ENCODE measurements around the gene NOL11. TPM values are rescaled to one million over a fixed set of nuclear protein-coding genes. Genes with fewer than 3 reads are reported as not detected.

Gene NOL11
- total and polyA plus RNA-seq, 2 donors (not counting 3 experiments of a cell fraction or from before 2014, with no cell fraction given), result 17.7 to 52.6 TPM

DNA sequence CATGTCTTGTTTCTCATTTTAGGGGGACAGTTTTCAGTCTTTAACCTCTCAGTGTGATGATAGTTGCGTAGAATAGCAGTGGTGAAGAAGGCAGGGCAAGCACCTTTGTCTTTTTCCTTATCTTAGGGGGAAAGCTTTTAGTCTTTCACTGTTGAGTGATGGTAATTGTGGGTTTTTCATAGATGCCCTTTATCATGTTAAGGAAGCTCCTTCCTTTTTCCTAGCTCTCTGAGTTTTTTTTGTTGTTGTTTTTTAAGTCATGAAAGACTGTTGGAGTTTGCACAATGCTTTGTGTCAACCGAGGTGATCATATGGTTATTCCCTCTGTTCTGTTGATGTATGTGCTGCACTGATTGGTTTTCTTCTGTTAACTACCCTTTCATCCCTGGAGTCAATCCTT lies 15.7 kb downstream of the NOL11 start:
- intact Hi-C loops (cut with micrococcal nuclease), result no loop called here
- no peak for FAIRE-seq

More for the DNA sequence above, 15.7 kb downstream of the NOL11 start:
- CTCF ChIA-PET, result interaction anchor here (0.6 to 1.8 kb wide), 3 partner anchors 10 to 236 kb away, joined by 3 to 5 read pairs (median 4); no protein-coding TSS in a partner anchor
- Histone ChIP-seq H3K27ac (ENCODE audit: insufficient read depth, low read depth, low read length) (no peak overlapping the region), H3K36me3 (ENCODE audit: control insufficient read depth in 2 of 2, extremely low read depth in 1 of 2, insufficient read depth in 2 of 2, low read length in 2 of 2) (peaks cover 5 to 25% of the 10 kb centered on the region in 2 experiments), H3K9ac (replicated peaks; ENCODE audit: extremely low read depth, insufficient read depth, low read length) (no peak overlapping the region), H3K27me3 (ENCODE audit: control insufficient read depth in 2 of 2, insufficient read depth in 2 of 2, low read length in 2 of 2) (no peaks in the 10 kb centered on the region), H4K20me1 (replicated peaks; ENCODE audit: control insufficient read depth, extremely low read depth, insufficient read depth, low read length) (no peaks in the 10 kb centered on the region), H3K4me1 (ENCODE audit: control insufficient read depth, extremely low read depth, insufficient read depth, low read length) (no peaks in the 10 kb centered on the region), H3K4me3 (replicated peaks in 1 of 3; ENCODE audit: insufficient read depth in 1 of 3, low read depth in 1 of 3, low read length in 3 of 3) (no peak overlapping the region), H3K9me1 (replicated peaks; ENCODE audit: control insufficient read depth, extremely low read depth, insufficient read depth, low read length) (no peaks in the 10 kb centered on the region), H3K79me2 (ENCODE audit: control insufficient read depth, insufficient read depth, low read length) (peaks cover 15% of the 10 kb centered on the region), H3K9me3 (replicated peaks; ENCODE audit: control insufficient read depth, insufficient read depth, low read length) (no peaks in the 10 kb centered on the region), H3K4me2 (ENCODE audit: insufficient read depth, low read length) (no peak overlapping the region), H2AFZ (ENCODE audit: low read depth, low read length) (no peak overlapping the region)
- TF ChIP-seq POLR2AphosphoS5 (IDR thresholded peaks at IDR 0.05; ENCODE audit: insufficient read depth, low read depth, low read length), result no peak
- TF ChIP-seq, protein P1, sequence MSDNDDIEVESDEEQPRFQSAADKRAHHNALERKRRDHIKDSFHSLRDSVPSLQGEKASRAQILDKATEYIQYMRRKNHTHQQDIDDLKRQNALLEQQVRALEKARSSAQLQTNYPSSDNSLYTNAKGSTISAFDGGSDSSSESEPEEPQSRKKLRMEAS (IDR thresholded peaks at IDR 0.05; ENCODE audit: insufficient read depth, insufficient read length), result no peak
- TF ChIP-seq GATA2 (IDR thresholded peaks at IDR 0.05; ENCODE audit: insufficient read depth, insufficient read length, low read depth, low read length), result no peak
- TF ChIP-seq POLR2A (IDR thresholded peaks at IDR 0.05; ENCODE audit: low read depth, low read length), result no peak
- no peak for TF ChIP-seq MYC (IDR thresholded peaks at IDR 0.05; ENCODE audit: low read depth, low read length)
- no peak for TF ChIP-seq JUN (IDR thresholded peaks at IDR 0.05; ENCODE audit: borderline replicate concordance, insufficient read depth, insufficient read length, low read depth)
- TF ChIP-seq, protein P2, sequence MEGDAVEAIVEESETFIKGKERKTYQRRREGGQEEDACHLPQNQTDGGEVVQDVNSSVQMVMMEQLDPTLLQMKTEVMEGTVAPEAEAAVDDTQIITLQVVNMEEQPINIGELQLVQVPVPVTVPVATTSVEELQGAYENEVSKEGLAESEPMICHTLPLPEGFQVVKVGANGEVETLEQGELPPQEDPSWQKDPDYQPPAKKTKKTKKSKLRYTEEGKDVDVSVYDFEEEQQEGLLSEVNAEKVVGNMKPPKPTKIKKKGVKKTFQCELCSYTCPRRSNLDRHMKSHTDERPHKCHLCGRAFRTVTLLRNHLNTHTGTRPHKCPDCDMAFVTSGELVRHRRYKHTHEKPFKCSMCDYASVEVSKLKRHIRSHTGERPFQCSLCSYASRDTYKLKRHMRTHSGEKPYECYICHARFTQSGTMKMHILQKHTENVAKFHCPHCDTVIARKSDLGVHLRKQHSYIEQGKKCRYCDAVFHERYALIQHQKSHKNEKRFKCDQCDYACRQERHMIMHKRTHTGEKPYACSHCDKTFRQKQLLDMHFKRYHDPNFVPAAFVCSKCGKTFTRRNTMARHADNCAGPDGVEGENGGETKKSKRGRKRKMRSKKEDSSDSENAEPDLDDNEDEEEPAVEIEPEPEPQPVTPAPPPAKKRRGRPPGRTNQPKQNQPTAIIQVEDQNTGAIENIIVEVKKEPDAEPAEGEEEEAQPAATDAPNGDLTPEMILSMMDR (IDR thresholded peaks at IDR 0.05; ENCODE audit: extremely low read depth in 1 of 2, insufficient read depth in 1 of 2, low read depth in 1 of 2, low read length in 2 of 2), result no peak
- no peak for TF ChIP-seq EZH2 (IDR thresholded peaks at IDR 0.05; ENCODE audit: borderline replicate concordance, low read depth, low read length, severe bottlenecking)
- no peak for TF ChIP-seq FOS (IDR thresholded peaks at IDR 0.05; ENCODE audit: borderline replicate concordance, insufficient read depth, low read length)
- POLR2A ChIA-PET, result no interaction called here
- dilution Hi-C loops (cut with MboI; ENCODE audit: extremely low pct_ligation_motif_present, low sequenced_read_pairs), result no loop called here
- no peak for DNase-seq (ENCODE audit: low read depth, low spot score)
- no TSS peak for BruUV-seq (replicated peaks)
